Activated T-cell treated with anti-CD3 and anti-CD28 coated beads, Interleukin-2, amount 50 U/mL, for 72 hours (primary cell): ENCODE results near the gene EIF4EBP2. TPM values are rescaled to one million over a fixed set of nuclear protein-coding genes. Genes with fewer than 3 reads are reported as not detected.
A peak's percentile ranks its signal among the peaks of the same experiment; 100 is the strongest.

Experiments used
- ATAC-seq, 2 donors: fragments of 150-1000 bp; cut with Tn5 transposase; replicated peaks in 1 of 2; 2 replicates each; pipeline ENCODE4 v1.10.0; 2021; ENCODE audit warnings: moderate library complexity in 2 of 2, mild to moderate bottlenecking in 1 of 2
- DNase-seq, 2 donors: peaks; one replicate each; pipeline ENCODE4 v3.0.0; 2021 to 2022; ENCODE audit warnings: mixed read lengths in 1 of 2
- H3K27ac Mint-ChIP-seq: one replicate; pipeline ENCODE4 v1.8.0; 2022; ENCODE audit warnings: mild to moderate bottlenecking, moderate library complexity, mixed read lengths
- H3K27me3 Mint-ChIP-seq: one replicate; pipeline ENCODE4 v1.8.0; 2022; ENCODE audit warnings: low read depth, mixed read lengths
- H3K36me3 Mint-ChIP-seq, 2 donors: one replicate each; pipeline ENCODE4 v1.8.0; 2022; ENCODE audit warnings: mixed read lengths in 2 of 2, mild to moderate bottlenecking in 1 of 2; ENCODE audit not compliant: insufficient read depth in 2 of 2
- H3K4me1 Mint-ChIP-seq: one replicate; pipeline ENCODE4 v1.8.0; 2022; ENCODE audit warnings: low read depth, mixed read lengths
- H3K4me3 Mint-ChIP-seq, 2 donors: one replicate each; pipeline ENCODE4 v1.8.0; 2022; ENCODE audit warnings: mild to moderate bottlenecking in 2 of 2, mixed read lengths in 2 of 2, moderate library complexity in 2 of 2
- H3K9me3 Mint-ChIP-seq, 2 donors: one replicate each; pipeline ENCODE4 v1.8.0; 2022; ENCODE audit warnings: mixed read lengths in 2 of 2
- total RNA-seq, 2 donors: library from RNA; stranded (reverse); gene quantifications; one replicate each; pipeline ENCODE4 v1.2.3, GENCODE V29; 2022

The EIF4EBP2 gene
- total RNA-seq, 2 donors from 2014 or later: 23.6 to 24.3 TPM

DNA sequence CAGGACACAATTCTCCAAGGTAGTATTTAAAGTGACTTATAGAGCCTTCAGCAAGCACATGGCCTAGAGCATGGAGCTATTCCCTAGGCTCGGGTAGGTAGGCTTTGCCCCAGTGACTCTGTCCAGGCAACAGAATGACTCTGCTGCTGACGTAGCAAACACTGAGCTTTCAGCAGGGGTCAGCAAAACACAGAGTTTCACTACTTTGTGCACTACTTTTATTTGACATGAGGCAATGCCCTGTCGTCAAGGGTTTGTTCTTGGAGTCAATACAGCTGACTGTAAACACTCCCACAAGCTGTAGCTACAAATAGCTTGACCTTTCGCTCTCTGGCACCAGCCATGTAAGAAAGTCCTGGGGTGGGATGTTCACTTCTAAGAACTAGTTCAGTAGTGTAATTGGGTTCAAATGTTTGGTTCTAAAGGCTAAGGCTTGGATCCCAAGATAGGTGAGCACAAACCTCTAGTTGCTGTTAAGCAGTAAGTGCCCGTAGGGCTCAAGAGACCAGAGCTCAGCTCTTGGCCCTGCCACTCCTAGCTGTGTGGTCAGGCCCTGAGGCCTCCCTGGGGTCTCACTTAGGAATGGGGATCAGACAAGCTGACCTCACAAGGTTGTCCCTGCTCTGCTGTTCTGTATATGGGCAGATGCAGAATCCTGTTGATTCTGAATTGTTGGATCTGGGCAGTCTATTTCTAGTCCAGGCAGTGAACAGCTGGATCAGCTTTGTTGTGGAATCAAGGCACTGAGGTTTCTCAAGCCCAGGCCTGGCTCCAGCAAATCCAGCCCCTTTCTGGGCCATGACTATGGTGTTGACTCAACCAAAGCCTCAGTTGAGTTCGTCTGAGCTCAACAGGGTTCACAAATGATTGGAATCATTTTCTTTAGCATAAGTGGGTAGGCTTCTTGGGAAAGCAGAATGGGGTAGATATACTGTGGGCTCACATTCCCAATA is 26.8 kb downstream of the EIF4EBP2 start:
- Mint-ChIP-seq H3K4me1 (peaks cover 16% of the 10 kb centered on the region), H3K27ac (no peak overlapping the region), H3K27me3 (no peaks in the 10 kb centered on the region), H3K4me3 (no peak overlapping the region), H3K36me3 (peaks cover 0 to 1% of the 10 kb centered on the region in 2 donors), H3K9me3 (no peaks in the 10 kb centered on the region)
- ATAC-seq: no peak
- no peak for DNase-seq

DNA sequence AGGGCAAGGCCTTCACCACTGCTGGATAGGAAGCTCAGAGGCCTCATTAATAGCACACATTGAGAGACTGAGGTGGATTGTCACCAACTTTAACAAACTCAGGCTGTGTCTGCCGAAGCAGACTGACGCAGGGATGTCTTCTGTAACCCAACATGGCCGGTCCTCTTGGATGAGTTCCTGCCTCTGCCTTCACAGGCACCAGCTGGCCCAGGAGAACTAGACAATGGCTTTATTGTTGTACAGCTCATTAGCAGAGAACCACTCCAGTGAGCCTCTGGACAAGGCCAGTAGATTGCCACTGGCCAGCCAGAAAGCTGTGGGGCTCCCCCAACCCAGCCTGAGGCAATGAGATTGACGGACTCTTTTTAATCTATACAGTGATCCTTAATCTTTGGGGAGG is 28.2 kb downstream of the EIF4EBP2 start:
- no peaks in the 10 kb centered on the region for H3K9me3 Mint-ChIP-seq
- H3K36me3 Mint-ChIP-seq: peaks cover 0 to 1% of the 10 kb centered on the region in 2 donors
- H3K4me1 Mint-ChIP-seq: peaks cover 16% of the 10 kb centered on the region
- DNase-seq: no peak
- H3K27ac Mint-ChIP-seq: no peak overlapping the region
- no peaks in the 10 kb centered on the region for H3K27me3 Mint-ChIP-seq
- ATAC-seq: no peak
- H3K4me3 Mint-ChIP-seq: no peak overlapping the region

DNA sequence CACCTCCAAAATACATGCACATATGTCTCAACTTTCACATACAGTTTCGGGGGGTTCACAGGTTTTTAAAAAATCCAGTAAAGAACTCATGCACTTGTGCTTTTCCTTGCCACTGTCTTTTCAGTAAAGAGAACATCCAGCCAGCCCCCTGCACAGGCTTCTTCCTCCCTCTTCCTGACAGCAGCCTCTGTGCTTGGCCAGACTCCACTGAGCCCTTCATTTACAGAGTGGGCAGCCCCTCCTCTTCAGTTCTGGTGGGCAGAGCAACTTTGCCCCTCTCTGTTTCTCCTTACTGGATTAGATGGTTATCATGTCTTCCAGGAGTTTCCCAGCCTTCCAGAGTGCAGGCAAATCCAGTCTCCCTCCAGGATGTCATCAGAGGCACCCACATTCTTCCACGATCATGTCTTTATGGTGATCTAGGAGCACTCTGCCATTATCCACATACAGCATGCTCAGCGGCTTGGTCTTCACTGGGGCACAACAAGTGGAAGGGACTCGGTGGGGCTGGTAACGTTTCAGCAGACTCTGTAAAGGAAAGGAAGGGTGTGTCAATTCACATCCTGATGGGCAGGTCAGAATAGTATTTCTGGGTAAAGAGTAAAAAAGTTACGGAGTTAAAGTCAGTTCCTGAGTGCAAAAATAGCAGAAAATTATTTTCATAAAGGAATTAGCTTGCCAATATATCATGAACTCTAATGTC is 28.8 kb downstream of the EIF4EBP2 start:
- Mint-ChIP-seq H3K4me1 (peaks cover 16% of the 10 kb centered on the region), H3K4me3 (no peak overlapping the region)
- no peak for ATAC-seq

DNA sequence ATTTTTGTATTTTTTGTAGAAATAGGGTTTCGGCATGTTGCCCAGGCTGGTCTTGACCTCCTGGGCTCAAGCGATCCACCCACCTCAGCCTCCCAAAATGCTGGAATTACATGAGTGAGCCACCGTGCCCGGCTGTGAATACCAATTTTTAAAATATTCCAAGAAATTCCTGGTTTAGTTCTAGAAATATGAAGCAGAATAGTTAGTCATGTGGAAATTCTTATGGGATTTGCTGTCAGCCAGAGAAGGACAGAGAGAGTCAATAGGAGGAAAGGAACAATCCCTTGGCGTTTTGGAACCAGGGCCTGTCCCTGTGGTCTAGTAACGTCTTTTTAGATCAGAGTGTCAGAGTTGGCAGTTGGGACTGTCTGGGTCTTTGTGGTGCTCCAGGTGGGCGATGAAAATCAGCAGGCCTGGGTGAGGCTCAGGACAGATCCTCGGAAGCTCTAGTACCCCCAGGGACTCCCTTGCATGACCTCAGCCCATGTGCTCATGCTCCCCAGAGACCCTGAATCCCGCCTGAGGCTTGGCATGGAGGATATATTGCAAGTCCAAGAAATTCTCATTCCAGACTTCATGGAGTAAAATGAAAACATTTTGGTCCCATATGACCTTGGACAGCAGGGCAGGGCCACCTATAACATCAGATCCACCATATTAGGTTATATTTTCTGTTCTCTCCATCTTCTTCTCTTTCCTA is 29.8 kb downstream of the EIF4EBP2 start:
- no peak overlapping the region for H3K4me3 Mint-ChIP-seq
- H3K27ac Mint-ChIP-seq: no peak overlapping the region
- no peaks in the 10 kb centered on the region for H3K36me3 Mint-ChIP-seq
- ATAC-seq: no peak
- H3K9me3 Mint-ChIP-seq: no peaks in the 10 kb centered on the region
- H3K4me1 Mint-ChIP-seq: peaks cover 16% of the 10 kb centered on the region
- no peak for DNase-seq
- peaks cover 4% of the 10 kb centered on the region for H3K27me3 Mint-ChIP-seq

More for the DNA sequence above, 28.8 kb downstream of the EIF4EBP2 start:
- Mint-ChIP-seq H3K27me3 (no peaks in the 10 kb centered on the region), H3K36me3 (peaks cover 0 to 1% of the 10 kb centered on the region in 2 donors), H3K27ac (no peak overlapping the region), H3K9me3 (no peaks in the 10 kb centered on the region)
- no peak for DNase-seq

DNA sequence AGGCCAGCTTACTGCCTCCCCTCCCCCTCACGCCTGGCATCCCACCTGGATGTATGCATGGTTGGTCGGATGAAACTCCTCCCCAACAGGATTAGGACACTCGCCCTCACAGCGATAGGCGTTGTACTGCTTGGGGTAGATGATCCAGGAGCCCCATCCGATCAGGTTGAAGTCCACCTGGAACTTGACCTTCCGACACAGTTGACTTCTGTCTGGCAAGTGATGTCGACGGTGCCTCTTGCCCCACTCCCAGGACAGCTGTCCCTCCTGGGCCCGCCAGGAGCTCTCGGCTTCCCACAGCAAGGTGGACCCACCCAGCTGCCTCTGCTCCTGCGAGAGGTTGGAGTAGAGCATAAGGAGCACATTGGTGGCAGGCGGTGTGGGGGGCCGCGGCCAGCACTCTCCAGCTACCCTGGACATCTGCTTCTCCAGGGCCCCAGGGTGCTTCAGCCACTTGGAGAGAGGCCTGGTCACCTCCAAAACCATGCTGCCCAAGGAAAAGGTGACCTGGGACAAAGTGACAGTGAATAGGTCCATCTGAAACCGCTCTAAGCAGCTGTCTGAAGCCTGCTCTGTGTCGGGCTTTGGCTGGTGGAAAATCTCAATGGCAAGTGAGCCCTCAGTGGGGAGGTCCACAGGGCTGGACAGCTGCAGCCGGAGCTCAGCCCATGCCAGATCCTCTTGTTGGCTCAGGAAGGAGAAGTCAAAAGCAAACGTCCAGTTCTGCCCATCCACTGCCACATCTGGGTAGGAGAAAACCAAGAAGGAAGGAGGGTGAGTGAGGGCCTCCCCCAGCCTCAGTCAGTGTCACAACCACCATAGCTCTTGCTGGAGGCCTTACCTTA is 31.5 kb downstream of the EIF4EBP2 start:
- no peak overlapping the region for H3K4me3 Mint-ChIP-seq
- ATAC-seq (no peak), DNase-seq (no peak)
- H3K27me3 Mint-ChIP-seq: peaks cover 20% of the 10 kb centered on the region
- H3K9me3 Mint-ChIP-seq: no peaks in the 10 kb centered on the region
- H3K27ac Mint-ChIP-seq: no peak overlapping the region
- peaks cover 16% of the 10 kb centered on the region for H3K4me1 Mint-ChIP-seq
- H3K36me3 Mint-ChIP-seq: no peaks in the 10 kb centered on the region

DNA sequence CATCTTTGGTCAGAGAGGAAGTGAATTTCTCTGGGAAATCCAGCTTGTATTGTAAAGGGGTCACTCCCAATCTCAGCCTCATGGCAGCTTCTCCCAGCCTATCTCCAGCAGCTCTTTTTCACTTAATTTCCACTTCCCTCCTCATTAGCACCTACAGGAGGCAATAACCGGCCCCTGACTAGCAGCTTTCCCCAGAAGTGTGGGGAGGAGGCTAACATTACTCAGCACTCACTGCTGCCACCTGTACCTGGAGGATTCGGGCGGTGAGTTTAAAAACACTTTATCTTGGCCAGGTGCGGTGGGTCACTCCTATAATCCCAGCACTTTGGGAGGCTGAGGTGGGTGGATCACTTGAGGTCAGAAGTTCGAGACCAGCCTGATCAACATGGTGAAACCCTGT is 33.8 kb downstream of the EIF4EBP2 start:
- no peaks in the 10 kb centered on the region for H3K9me3 Mint-ChIP-seq
- peaks cover 38% of the 10 kb centered on the region for H3K27me3 Mint-ChIP-seq
- DNase-seq (no peak), ATAC-seq (no peak)
- H3K4me1 Mint-ChIP-seq: peaks cover 10% of the 10 kb centered on the region
- peaks cover 2 to 3% of the 10 kb centered on the region in 2 donors for H3K36me3 Mint-ChIP-seq
- no peak overlapping the region for H3K4me3 Mint-ChIP-seq
- no peak overlapping the region for H3K27ac Mint-ChIP-seq

DNA sequence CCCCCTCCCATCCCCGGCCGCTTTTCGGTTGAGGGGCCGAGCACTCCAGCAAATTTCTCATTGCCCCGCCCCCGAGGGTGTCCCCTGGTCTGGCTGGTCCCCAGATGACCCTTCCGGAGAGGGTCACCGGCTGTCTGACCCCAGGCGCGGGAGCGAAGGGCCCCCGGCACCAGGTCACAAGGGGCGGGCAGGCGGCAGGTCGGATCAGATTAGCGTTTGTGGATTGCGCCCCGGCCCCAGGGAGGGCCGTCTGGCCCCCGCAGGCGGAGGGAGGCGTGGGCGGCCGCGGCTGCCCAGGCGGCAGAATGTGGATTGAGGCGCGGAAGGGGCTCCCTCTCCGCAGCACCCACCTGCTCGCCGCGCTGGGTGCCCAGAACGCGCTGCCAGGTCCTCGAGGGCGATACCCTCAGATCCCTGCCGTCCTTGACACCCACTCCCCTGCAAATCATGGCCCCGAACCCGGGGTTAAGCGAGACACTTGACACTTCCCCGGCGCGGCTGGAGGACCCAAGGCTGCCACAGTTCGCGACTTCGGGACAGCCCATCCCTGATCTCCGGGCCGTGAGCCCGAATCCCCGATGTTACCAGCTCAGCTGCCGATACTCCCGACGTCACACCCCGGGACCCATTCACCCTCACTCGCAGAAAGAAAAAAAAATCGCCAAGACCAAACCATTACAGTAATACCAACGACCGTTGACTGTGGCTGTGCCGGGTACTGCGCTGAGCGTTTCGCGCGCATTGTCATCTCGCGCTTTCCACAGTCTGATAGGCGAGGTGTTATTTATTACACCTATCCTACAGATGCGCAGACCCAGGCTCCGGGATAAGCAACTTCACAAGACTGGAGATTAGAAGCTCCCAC is 36.6 kb downstream of the EIF4EBP2 start:
- Mint-ChIP-seq H3K27ac (no peak overlapping the region), H3K4me3 (peak overlapping the region; percentile 75 to 79), H3K9me3 (no peaks in the 10 kb centered on the region), H3K27me3 (peaks cover 39% of the 10 kb centered on the region), H3K4me1 (peaks cover 7% of the 10 kb centered on the region), H3K36me3 (peaks cover 2 to 3% of the 10 kb centered on the region in 2 donors)
- ATAC-seq (peak; percentile 60 to 65), DNase-seq (peak in 1 of 2 donors; percentile 13)

DNA sequence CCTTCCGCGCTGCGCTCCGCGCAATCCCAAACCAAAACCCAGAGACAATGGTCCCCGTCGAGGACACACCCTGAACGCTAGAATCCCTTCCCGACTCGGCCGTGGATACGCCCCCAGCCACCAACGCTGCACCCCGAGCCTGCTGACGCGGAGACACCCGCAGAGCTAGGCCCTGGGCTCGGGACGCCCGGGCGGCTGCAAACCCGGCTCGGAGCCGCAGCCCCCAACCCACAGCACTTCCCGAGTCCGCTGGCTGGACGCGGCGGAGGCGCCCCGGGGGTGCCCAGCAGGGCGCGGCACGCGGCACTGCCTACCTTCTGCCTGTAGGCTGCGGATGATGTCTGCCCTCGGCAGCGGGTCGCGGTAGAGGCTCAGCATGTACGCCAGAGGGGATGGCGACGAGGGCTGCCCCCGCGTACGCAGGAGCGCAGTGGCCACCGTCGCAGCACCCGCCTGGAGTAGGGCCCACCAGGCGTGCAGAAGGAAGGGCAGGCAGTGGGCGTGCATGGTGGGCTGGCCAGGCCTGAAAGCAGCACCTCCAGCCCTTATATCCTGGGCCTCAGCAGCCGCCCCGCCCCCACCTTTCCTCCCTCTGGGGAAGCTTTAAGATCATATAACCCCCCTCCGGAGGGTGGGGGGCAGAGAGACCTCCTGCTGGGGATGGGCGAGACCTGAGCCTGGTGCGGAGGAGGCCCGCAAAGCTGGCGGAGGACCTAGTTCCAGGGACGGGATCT is 37.4 kb downstream of the EIF4EBP2 start, which contains the start of gene NODAL:
TSS of gene NODAL (minus strand) at position 521 of the 734 bp plus-strand sequence. CDS start at position 507, 14 bp downstream.
- Mint-ChIP-seq H3K9me3 (no peaks in the 10 kb centered on the region), H3K27me3 (peaks cover 39% of the 10 kb centered on the region)
- peak in 1 of 2 donors; percentile 11 for DNase-seq

DNA sequence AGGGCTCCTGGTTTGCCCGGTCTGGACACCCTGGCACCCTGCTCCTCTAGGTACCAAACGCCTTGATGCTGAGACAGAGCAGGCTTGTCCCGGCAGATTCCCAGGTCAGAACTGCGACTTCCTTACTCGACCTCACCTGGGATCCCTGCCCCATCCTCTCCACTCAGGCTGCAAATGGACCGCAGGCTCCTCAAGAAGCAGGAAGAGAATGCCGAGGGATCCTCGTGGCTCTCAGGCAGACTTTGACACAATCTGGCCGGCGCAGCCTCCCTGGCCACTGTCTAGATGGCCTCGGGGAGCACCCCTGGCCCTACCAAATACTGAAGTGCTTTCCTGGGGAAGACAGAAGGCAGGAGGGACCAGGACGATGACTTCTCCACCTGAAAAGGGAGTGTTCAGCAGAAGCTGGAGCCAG is 38.0 kb downstream of the EIF4EBP2 start:
- H3K36me3 Mint-ChIP-seq: peaks cover 2 to 3% of the 10 kb centered on the region in 2 donors
- ATAC-seq: no peak
- no peak for DNase-seq
- H3K27ac Mint-ChIP-seq: no peak overlapping the region
- peaks cover 39% of the 10 kb centered on the region for H3K27me3 Mint-ChIP-seq
- H3K4me1 Mint-ChIP-seq: peaks cover 7% of the 10 kb centered on the region
- H3K4me3 Mint-ChIP-seq: no peak overlapping the region
- no peaks in the 10 kb centered on the region for H3K9me3 Mint-ChIP-seq

More for the DNA sequence above, 37.4 kb downstream of the EIF4EBP2 start, which contains the start of gene NODAL:
- H3K36me3 Mint-ChIP-seq: peaks cover 2 to 3% of the 10 kb centered on the region in 2 donors
- ATAC-seq: peak; percentile 61 to 73
- H3K27ac Mint-ChIP-seq: no peak within 1 kb of the TSS
- peak within 1 kb of the TSS; percentile 75 to 79 for H3K4me3 Mint-ChIP-seq
- H3K4me1 Mint-ChIP-seq: peaks cover 7% of the 10 kb centered on the region

DNA sequence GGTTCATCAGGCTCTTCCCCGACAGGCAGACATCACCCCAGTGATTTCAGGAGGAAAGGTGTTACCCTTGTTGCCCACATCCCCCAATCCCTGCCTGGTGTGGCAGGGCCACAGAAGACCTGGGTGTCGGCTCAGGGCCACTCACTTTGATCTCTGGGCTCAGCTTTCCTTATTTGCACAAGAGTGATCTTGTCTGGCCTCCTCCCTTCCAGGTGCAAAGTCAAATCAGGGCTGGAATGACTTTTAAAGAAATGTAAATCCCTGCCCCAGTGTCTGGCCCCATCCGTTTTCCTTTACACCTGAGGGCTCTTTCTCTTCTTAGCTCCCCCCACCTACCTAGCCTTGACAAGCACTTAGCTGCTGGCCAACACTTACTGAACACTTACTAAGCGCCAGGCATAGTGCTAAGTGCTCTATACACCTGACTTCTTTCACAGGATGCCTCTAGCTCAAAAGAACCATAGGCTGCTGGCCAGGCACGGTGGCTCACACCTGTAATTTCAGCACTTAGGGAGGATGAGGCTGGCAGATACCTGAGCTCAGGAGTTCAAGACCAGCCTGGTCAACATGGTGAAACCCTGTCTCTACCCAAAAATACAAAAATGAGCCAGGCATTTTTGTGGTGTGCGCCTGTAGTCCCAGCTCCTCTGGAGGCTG is 38.5 kb downstream of the EIF4EBP2 start:
- H3K4me1 Mint-ChIP-seq: peaks cover 7% of the 10 kb centered on the region

More for the DNA sequence above, 38.5 kb downstream of the EIF4EBP2 start:
- ATAC-seq: no peak
- Mint-ChIP-seq H3K9me3 (no peaks in the 10 kb centered on the region), H3K36me3 (peaks cover 2 to 3% of the 10 kb centered on the region in 2 donors), H3K4me3 (no peak overlapping the region), H3K27ac (no peak overlapping the region), H3K27me3 (peaks cover 39% of the 10 kb centered on the region)
- DNase-seq: no peak
